Activated CD4-positive, CD25-positive, alpha-beta regulatory T cell treated with anti-CD3 and anti-CD28 coated beads, Interleukin-2, amount 50 U/mL, for 72 hours (primary cell): Measurements from ENCODE around the gene APLP1.
"Not testable (repeated sequence)": the region's sequence is repeated elsewhere in the genome, so short reads cannot be mapped to it uniquely, and the experiment has no call there.

ENCODE experiments used
- DNase-seq: peaks from one replicate; pipeline ENCODE4 v3.0.0; 2021

The APLP1 gene

GRCh38 chr19:35908973-35909683 lies 40.8 kb downstream of the APLP1 start:
- DNase-seq, result no peak

GRCh38 chr19:35909684-35910035 lies 41.3 kb downstream of the APLP1 start:
- no peak for DNase-seq

- not testable (repeated sequence) for DNase-seq
These were observed 42.0 kb downstream of the APLP1 start for GRCh38 chr19:35910355-35910754.

GRCh38 chr19:35911173-35911572 lies 42.8 kb downstream of the APLP1 start:
- no peak for DNase-seq

GRCh38 chr19:35911790-35912189 lies 43.4 kb downstream of the APLP1 start:
- no peak for DNase-seq

- no peak for DNase-seq
These were observed 45.2 kb downstream of the APLP1 start for GRCh38 chr19:35913589-35913988.

- no peak for DNase-seq
These were observed 47.1 kb downstream of the APLP1 start for GRCh38 chr19:35915443-35915842.

GRCh38 chr19:35919306-35919705 lies 50.9 kb downstream of the APLP1 start:
- no peak for DNase-seq

GRCh38 chr19:35921012-35921411 lies 52.6 kb downstream of the APLP1 start:
- DNase-seq, result no peak

GRCh38 chr19:35925501-35925900 lies 57.1 kb downstream of the APLP1 start:
- no peak for DNase-seq

- DNase-seq, result no peak
These were observed 60.1 kb downstream of the APLP1 start for GRCh38 chr19:35928507-35928906.
